Esophagus squamous epithelium (tissue), 4 donors: ENCODE measurements around the gene DMAP1.

Experiments
- POLR2A ChIP-seq, 4 donors: fragments of 450-650 bp; IDR thresholded peaks; one replicate each; pipeline ENCODE4 v1.6.1; 2017; ENCODE audit warnings: antibody characterized with exemption in 4 of 4, mild to moderate bottlenecking in 4 of 4, moderate library complexity in 3 of 4
- TF ChIP-seq, protein P1 (sequence below), 6 experiments: fragments of 450-650 bp in 4 of 6; fragments of 200-600 bp in 2 of 6; sonication (generic) in 2 of 6; IDR thresholded peaks; one replicate each; pipeline ENCODE4 v1.5.1; 2016 to 2019; ENCODE audit warnings: antibody characterized with exemption in 6 of 6, mild to moderate bottlenecking in 4 of 6, moderate library complexity in 4 of 6

DNA sequence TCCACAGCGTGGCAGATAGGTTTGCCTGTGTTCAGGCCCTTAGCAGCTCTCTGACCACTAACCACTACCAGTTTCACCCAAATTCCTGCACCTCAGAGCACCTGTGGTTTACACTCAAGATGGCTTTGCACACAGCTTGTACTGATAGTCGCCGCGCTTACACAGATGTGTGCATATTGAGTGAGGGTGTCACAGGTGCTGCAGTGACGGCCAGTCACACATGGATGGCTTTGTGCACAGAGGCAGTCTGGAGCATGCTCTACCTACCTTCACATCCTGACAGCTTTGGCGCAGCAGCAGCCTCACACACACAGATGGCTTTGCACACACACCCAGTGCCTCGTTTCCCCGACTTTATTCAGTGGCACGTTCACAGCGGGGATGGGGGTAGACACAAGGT lies 7.5 kb downstream of the DMAP1 start:
- TF ChIP-seq, protein P1, sequence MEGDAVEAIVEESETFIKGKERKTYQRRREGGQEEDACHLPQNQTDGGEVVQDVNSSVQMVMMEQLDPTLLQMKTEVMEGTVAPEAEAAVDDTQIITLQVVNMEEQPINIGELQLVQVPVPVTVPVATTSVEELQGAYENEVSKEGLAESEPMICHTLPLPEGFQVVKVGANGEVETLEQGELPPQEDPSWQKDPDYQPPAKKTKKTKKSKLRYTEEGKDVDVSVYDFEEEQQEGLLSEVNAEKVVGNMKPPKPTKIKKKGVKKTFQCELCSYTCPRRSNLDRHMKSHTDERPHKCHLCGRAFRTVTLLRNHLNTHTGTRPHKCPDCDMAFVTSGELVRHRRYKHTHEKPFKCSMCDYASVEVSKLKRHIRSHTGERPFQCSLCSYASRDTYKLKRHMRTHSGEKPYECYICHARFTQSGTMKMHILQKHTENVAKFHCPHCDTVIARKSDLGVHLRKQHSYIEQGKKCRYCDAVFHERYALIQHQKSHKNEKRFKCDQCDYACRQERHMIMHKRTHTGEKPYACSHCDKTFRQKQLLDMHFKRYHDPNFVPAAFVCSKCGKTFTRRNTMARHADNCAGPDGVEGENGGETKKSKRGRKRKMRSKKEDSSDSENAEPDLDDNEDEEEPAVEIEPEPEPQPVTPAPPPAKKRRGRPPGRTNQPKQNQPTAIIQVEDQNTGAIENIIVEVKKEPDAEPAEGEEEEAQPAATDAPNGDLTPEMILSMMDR (IDR thresholded peaks at IDR 0.05), result no peak
- no peak for TF ChIP-seq POLR2A (IDR thresholded peaks at IDR 0.05)
